ENCODE data around the gene SIGLEC12. TPM values are rescaled to one million over a fixed set of nuclear protein-coding genes. Genes with fewer than 3 reads are reported as not detected.

The SIGLEC12 gene
- total RNA-seq, 2 experiments from 2014 or later, result not detected

DNA sequence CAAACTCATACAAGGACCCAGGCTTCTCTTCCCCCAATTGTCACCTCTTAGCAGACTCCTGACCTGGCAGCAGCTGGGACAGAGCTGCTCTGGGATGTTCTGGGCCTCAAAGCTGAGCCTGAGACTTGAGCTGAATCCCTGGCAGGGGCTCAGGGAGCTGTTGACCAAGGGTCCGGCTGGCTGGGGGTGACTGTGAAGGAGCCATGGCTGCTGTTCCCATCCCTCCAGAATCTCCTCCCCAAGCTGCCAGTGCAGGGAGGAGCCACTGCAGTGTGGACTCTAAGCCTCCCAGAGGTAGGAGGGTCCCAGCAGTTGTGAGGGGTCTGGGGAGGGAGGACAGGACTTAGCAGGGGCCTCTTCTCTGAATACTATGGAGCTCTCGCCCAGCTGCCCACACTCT lies 27.7 kb upstream of the SIGLEC12 start:
- peaks cover 62% of the 10 kb centered on the region for H3K27me3 Mint-ChIP-seq
- H3K36me3 Mint-ChIP-seq (ENCODE audit: low read depth), result no peaks in the 10 kb centered on the region
- intact Hi-C loops (cut with DNase I, micrococcal nuclease), result no loop called here
- TF ChIP-seq, protein P1, sequence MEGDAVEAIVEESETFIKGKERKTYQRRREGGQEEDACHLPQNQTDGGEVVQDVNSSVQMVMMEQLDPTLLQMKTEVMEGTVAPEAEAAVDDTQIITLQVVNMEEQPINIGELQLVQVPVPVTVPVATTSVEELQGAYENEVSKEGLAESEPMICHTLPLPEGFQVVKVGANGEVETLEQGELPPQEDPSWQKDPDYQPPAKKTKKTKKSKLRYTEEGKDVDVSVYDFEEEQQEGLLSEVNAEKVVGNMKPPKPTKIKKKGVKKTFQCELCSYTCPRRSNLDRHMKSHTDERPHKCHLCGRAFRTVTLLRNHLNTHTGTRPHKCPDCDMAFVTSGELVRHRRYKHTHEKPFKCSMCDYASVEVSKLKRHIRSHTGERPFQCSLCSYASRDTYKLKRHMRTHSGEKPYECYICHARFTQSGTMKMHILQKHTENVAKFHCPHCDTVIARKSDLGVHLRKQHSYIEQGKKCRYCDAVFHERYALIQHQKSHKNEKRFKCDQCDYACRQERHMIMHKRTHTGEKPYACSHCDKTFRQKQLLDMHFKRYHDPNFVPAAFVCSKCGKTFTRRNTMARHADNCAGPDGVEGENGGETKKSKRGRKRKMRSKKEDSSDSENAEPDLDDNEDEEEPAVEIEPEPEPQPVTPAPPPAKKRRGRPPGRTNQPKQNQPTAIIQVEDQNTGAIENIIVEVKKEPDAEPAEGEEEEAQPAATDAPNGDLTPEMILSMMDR (IDR thresholded peaks at IDR 0.05), result no peak
- no peak for DNase-seq
- Histone ChIP-seq H3K4me1 (ENCODE audit: insufficient read depth, low read length) (peaks cover 5% of the 10 kb centered on the region), H3K4me3 (ENCODE audit: low read length) (no peak overlapping the region), H3K27me3 (ENCODE audit: control insufficient read depth in 1 of 2, insufficient read depth in 2 of 2, low read length in 2 of 2) (peaks cover 8 to 18% of the 10 kb centered on the region in 2 experiments), H3K9me3 (ENCODE audit: control insufficient read depth in 1 of 2, insufficient read depth in 1 of 2, low read length in 2 of 2) (peaks cover 0 to 24% of the 10 kb centered on the region in 2 experiments), H3K27ac (ENCODE audit: low read depth in 1 of 2, low read length in 2 of 2) (no peak overlapping the region), H3K36me3 (ENCODE audit: insufficient read depth, low read length) (no peaks in the 10 kb centered on the region)
- no peaks in the 10 kb centered on the region for H3K9me3 Mint-ChIP-seq
- POLR2A ChIA-PET, result no interaction called here
- ATAC-seq (ENCODE audit: poor library complexity), result no peak
- CTCF ChIA-PET, result no interaction called here
- H3K4me3 Mint-ChIP-seq, result no peak overlapping the region
- H3K27ac Mint-ChIP-seq, result no peak overlapping the region
- H3K4me1 Mint-ChIP-seq (ENCODE audit: low read depth), result no peaks in the 10 kb centered on the region

DNA sequence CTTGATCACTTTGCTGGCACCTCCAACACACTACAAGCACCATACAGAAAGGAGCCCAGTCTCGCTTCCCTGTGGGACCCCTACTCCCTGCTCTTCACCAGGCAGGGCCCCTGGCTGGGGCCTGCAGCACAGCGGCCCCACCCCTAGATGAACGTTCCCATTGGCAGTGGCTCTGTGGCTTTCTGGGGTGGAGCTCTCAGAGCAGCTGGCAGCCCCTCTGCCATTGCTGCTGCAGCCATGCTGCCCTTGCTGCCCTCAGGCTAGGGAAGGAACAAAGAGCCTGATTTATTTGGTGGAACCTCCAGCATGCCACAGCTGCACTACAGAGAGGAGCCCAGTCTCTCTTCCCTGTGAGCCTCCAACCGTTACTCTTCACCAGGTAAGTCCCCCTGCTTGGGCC lies 24.1 kb upstream of the SIGLEC12 start:
- POLR2A ChIA-PET, result no interaction called here
- ATAC-seq (ENCODE audit: poor library complexity) (no peak), DNase-seq (no peak)
- no peaks in the 10 kb centered on the region for H3K36me3 ChIP-seq (ENCODE audit: insufficient read depth, low read length)
- no peak overlapping the region for H3K4me3 Mint-ChIP-seq
- H3K4me1 Mint-ChIP-seq (ENCODE audit: low read depth), result peaks cover 7% of the 10 kb centered on the region
- no peaks in the 10 kb centered on the region for H3K9me3 Mint-ChIP-seq
- H3K4me1 ChIP-seq (ENCODE audit: insufficient read depth, low read length), result no peaks in the 10 kb centered on the region
- H3K36me3 Mint-ChIP-seq (ENCODE audit: low read depth), result no peaks in the 10 kb centered on the region
- peaks cover 50% of the 10 kb centered on the region for H3K27me3 Mint-ChIP-seq
- no peak overlapping the region for H3K4me3 ChIP-seq (ENCODE audit: low read length)
- H3K27ac Mint-ChIP-seq, result no peak overlapping the region
- peaks cover 0 to 14% of the 10 kb centered on the region in 2 experiments for H3K9me3 ChIP-seq (ENCODE audit: control insufficient read depth in 1 of 2, insufficient read depth in 1 of 2, low read length in 2 of 2)
- CTCF ChIA-PET, result no interaction called here
- TF ChIP-seq, protein P1 (IDR thresholded peaks at IDR 0.05), result no peak
- no peak overlapping the region for H3K27ac ChIP-seq (ENCODE audit: low read depth in 1 of 2, low read length in 2 of 2)
- peaks cover 0 to 1% of the 10 kb centered on the region in 2 experiments for H3K27me3 ChIP-seq (ENCODE audit: control insufficient read depth in 1 of 2, insufficient read depth in 2 of 2, low read length in 2 of 2)
- intact Hi-C loops (cut with DNase I, micrococcal nuclease), result no loop called here

DNA sequence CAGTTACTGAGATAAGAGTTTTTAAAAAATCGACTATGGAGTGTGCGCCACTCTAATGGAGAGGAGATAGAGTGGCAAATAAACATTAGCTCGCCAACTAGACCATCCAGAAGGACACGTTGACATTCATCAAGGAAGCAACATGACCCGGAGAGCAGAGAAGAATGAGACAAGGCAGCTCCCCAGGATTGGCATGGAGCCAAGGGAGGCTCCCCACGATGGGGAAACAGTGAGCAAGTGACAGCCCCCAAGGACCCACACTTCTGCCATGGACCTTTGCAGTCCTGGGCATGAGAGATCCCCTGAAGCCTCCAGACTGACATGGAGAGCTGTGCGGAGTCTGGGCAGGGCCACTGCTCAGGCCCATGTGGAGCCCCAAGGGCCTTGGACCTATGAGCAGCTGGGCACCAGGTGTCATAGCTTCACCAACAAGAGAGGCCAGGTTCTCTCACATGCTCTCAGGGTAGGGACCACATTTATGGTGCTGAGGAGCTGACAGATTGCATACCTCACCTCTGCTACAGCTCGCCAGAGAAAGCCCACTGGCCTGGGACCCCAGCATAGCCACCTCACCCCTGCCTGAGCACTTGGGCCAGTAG lies 23.2 kb upstream of the SIGLEC12 start:
- Histone ChIP-seq H3K9me3 (ENCODE audit: control insufficient read depth in 1 of 2, insufficient read depth in 1 of 2, low read length in 2 of 2) (peaks cover 0 to 12% of the 10 kb centered on the region in 2 experiments), H3K27me3 (ENCODE audit: control insufficient read depth in 1 of 2, insufficient read depth in 2 of 2, low read length in 2 of 2) (peaks cover 0 to 3% of the 10 kb centered on the region in 2 experiments), H3K27ac (ENCODE audit: low read depth in 1 of 2, low read length in 2 of 2) (no peak overlapping the region), H3K4me3 (ENCODE audit: low read length) (no peak overlapping the region), H3K36me3 (ENCODE audit: insufficient read depth, low read length) (no peaks in the 10 kb centered on the region), H3K4me1 (ENCODE audit: insufficient read depth, low read length) (no peaks in the 10 kb centered on the region)
- Mint-ChIP-seq H3K4me1 (ENCODE audit: low read depth) (peaks cover 8% of the 10 kb centered on the region), H3K36me3 (ENCODE audit: low read depth) (no peaks in the 10 kb centered on the region), H3K27me3 (peaks cover 54% of the 10 kb centered on the region), H3K27ac (no peak overlapping the region), H3K4me3 (no peak overlapping the region), H3K9me3 (no peaks in the 10 kb centered on the region)
- ChIA-PET POLR2A (no interaction called here), CTCF (no interaction called here)
- intact Hi-C loops (cut with DNase I, micrococcal nuclease), result no loop called here
- no peak for DNase-seq
- TF ChIP-seq, protein P1 (IDR thresholded peaks at IDR 0.05), result no peak
- no peak for ATAC-seq (ENCODE audit: poor library complexity)
